Jurkat, Clone E6-1 (cell line): Measurements from ENCODE around the gene GOLGA1.
"Not testable (repeated sequence)": the region's sequence is repeated elsewhere in the genome, so short reads cannot be mapped to it uniquely, and the experiment has no call there.

Experiments
- DNase-seq: peaks from one replicate; pipeline ENCODE4 v3.0.0-alpha.2; 2011; ENCODE audit warnings: low read depth, low spot score
- H3K4me3 ChIP-seq: 2 replicates; pipeline ENCODE4 v1.5.1; 2011; ENCODE audit warnings: mild to moderate bottlenecking, low read length, control low read depth, moderate library complexity

GOLGA1 gene

DNA sequence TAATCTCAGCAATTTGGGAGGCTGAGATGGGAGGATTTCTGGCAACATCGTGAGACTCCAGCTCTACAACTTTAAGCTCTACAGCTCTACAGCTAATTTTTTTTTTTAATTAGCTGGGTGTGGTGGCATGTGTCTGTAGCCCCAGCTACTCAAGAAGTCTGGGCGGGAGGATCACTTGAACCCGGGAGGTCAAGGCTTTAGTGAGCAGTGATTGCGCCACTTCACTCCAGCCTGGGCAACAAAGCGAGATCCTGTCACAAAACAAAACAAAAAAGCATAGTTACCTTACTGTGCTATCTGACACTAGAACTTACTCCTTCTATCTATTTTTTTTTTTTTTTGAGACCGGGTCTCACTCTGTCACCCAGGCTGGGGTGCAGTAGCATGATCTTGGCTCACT, 93.9 kb downstream of the GOLGA1 start:
- no peak for DNase-seq
- no peak overlapping the region for H3K4me3 ChIP-seq

GRCh38 chr9:124846467-124846866, 94.4 kb downstream of the GOLGA1 start:
- not testable (repeated sequence) for DNase-seq, H3K4me3 ChIP-seq

DNA sequence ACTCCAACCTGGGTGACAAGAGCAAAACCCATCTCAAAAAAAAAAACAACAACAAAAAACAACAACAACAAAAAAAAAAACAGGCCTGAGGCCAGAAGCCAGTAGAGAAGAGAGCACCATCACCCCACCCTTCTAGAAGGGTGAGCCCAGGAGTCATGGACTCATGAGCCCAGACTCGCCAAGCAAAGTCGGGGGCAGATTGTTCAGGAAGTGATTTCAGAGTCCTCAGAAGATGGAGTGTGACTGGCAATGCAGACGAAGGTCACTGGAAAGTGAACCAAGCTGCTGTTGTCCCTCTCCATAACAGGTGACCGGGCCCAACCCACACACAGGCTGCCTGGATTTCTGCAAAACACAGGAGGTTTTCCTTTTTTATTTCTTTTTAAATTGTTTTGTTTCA, 96.6 kb downstream of the GOLGA1 start:
- H3K4me3 ChIP-seq, result no peak overlapping the region
- DNase-seq, result no peak

DNA sequence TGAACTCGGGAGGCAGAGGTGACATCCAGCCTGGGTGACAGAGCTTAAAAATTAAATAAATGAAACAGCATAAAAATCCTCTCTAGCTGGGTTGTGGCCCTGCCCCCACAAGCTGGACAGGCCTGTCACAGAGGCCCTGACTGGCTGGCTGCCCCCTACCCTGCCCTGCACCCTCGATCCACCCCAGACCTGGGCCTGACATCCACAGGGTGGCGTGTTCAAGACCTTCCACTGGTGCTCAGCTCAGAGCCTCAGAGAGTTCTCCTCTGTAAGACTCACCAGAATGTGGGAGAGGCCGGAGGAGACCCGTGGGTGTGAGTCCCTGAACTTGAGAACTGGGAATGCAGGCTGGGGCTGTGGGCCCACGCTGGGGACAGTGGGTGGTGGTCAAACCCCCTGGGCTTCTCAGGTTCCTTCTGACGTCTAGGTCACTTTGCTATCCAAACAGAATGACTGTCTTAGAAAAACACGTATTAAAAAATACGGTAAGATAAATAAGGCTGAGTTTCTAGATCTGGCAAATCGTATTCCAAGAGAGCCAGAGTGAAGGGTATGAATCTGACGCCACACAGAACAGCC, 97.3 kb downstream of the GOLGA1 start:
- no peak overlapping the region for H3K4me3 ChIP-seq
- DNase-seq, result no peak

DNA sequence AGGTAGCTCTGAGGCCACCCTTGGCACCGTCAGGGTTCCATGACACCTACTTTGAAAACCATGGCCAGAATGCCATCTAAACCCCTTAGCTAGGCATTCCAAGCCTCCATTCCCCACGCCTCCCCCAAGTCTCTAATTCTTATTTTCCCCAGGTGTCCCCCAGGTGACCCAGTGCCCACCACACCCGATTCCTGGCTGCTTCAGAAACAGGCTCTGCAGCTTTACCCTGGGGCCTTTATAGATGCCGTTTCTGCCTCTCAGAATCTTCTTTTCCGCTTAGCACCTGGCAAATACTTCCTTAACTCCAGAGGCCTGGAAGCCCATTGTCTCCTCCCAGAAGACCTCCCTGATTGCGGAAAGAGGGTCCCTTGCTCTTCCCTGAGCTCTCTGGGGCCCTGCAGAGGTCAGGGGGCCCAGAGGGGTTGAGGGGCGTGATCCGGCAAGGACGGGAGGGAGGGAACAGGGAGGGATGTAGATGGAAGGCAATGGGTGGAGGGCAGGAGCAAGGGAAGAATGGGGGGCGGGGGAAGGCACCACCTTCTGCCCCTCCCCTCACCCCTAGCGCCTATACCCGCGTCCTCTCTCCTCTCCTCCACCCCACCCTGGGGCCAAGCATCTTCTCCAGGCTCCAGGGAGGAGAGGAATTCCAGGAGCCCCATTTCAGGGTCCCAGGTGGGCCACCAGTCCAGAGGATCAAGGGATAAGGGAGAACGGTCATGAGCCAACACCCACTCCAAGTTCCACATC, 99.6 kb downstream of the GOLGA1 start:
- no peak overlapping the region for H3K4me3 ChIP-seq
- DNase-seq, result no peak

DNA sequence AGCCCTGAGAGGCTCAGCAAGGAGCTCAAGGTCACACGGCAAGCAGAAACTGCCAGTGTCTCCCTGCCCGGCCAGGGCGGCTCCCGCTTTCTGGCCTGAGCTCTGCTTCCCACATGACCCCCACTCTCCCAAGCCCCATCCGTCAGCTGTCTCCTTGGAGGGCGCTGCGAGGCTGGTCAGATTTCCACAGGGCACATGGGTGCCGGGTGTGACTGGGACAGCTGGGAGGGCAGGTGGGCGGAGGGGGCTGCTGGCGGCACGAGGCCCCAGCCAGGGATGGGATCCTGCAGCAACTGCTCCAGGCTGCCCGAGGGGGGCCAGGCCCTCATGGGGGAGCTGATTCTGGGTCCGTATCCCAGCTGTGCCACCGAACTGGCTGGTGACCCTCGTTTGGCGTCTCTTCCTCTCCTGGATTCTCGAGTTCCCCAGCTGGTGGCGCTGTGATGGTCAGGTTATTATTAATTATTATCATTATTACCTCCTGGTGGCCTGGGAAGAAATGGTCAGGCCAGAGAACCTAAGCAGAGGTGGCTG, 100.5 kb downstream of the GOLGA1 start:
- no peak for DNase-seq
- H3K4me3 ChIP-seq, result no peak overlapping the region

DNA sequence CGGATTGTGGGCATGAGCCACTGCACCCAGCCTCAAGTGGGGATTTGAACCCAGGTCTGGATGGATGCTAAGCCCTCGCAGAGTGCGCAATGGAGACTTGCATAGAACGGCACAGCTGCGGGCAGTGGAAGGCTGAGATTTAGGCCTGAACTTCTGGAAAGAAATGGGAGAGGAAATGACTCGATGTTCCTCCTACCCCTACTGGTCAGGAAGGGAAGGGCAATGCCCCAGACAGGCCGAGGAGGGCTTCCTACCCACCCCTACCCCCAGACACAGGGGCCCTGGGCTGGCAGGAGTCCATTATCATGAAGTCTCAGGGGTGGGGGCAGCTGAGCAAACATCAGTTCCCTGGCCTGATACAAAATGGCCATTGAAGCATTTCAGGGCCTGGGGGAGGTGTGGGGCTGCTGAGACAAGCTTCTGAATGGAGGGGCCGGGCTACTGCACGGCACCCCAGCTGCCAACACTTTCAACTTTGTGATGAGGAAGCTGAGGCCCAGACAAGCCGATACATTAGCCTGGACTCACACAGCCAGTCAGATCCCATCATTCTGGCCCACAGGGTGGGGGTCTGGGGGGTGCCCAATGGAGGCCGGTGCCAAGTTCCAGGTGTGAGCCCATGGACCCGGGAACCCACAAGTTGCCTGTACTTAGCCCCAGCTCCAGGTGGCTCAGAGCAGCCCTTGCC, 101.1 kb downstream of the GOLGA1 start:
- no peak for DNase-seq
- H3K4me3 ChIP-seq, result no peak overlapping the region

DNA sequence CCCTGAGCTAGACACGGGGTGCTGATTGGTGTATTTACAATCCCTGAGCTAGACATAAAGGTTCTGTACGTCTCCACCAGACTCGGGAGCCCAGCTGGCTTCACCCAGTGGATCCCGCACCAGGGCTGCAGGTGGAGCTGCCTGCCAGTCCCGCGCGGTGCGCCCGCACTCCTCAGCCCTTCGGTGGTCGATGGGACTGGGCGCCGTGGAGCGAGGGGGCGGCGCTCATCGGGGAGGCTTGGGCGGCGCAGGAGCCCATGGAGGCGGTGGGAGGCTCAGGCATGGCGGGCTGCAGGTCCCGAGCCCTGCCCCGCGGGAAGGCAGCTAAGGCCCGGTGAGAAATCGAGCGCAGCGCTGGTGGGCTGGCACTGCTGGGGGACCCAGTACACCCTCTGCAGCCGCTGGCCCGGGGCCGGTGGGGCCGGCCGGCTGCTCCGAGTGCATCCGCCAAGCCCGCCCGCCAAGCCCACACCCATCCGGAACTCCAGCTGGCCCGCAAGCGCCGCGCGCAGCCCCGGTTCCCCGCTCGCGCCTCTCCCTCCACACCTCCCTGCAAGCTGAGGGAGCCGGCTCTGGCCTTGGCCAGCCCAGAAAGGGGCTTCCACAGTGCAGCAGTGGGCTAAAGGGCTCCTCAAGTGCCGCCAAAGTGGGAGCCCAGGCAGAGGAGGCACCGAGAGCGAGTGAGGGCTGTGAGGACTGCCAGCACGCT, 102.2 kb downstream of the GOLGA1 start:
- not testable (repeated sequence) for H3K4me3 ChIP-seq, DNase-seq

- DNase-seq, H3K4me3 ChIP-seq: not testable (repeated sequence)
Observed at GRCh38 chr9:124838132-124838531, 102.8 kb downstream of the GOLGA1 start.

DNA sequence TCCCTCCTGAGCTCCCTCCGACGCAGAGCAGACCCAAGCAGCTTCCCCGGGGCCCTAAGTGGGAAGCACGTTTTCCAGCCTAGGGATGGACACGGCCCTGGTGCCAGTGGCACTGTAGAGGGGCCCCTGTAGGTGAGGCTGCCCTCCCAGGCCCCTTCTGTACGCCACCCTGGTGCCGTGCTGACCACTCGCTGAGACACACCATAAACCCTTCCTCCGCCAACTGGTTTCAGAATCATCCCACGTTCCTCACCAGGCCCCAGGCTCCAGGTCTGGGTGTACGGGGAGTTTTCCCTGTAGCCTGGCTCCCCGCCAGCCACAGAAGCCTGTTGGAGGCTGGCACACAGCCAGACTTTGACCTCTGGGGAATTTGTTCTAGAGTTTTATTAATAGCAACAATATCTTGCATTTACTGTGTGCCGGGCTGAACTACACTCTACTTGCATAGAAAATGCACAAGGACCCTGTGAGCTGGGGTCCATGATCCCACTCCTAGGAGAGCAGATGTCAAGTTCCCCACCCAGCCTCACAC, 105.8 kb downstream of the GOLGA1 start:
- no peak overlapping the region for H3K4me3 ChIP-seq
- DNase-seq, result no peak

- no peak for DNase-seq
- H3K4me3 ChIP-seq, result no peak overlapping the region
Observed at GRCh38 chr9:124834591-124834990, 106.3 kb downstream of the GOLGA1 start.

DNA sequence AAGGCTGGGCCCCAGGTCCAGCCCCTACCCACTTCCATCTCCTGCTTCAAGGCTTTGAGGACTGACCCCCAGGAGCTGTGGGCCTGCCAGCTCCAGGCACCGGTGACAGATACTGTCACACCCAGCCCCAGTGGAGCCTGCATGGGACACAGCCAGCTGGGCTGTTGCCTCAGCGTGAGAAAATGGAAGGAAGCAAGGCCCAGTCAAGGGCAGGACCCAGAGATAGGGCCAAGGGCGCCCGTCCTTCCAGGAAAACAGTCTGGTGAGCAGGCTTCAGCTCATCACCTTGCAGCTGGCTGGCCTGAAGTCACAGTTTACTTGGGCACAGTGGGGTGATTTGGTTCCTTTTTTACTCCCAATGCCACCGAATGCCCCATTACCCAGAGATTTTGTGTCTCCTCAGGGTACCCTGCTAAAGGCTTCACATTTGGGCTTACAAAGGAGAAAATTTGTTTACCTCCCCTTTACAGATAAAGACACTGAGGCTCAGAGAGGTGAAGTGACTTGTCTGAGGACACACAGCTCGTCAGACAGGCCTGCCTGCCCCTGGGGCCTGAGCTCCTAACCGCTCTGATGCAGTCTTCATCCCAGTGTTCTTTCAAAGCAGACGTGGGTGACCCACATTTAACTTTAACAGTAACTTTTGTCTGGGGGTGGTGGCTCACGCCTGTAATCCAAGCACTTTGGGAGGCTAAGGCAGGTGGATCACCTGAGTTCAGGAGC, 109.1 kb downstream of the GOLGA1 start:
- no peak overlapping the region for H3K4me3 ChIP-seq

DNA sequence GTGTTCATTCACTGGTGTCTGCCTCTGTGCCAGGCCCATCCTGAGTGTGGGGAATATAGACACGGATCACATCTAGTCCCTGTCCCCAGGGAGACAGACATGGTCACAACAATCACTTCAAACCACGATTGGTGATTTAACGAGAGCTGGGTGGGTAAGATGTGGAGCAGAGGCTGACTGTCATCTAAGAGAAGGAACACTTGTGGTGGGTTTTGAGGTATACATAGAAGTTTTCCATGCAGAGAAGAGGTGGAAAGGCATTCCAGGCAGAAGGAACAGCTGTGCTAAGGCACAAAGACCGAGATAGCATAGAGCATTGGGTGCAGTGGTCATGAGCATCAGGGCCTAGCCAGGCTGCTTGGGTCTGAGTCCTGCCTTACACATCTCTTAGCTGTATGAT, 110.3 kb downstream of the GOLGA1 start:
- no peak for DNase-seq
- no peak overlapping the region for H3K4me3 ChIP-seq

More for the DNA sequence above, 109.1 kb downstream of the GOLGA1 start:
- DNase-seq, result no peak

DNA sequence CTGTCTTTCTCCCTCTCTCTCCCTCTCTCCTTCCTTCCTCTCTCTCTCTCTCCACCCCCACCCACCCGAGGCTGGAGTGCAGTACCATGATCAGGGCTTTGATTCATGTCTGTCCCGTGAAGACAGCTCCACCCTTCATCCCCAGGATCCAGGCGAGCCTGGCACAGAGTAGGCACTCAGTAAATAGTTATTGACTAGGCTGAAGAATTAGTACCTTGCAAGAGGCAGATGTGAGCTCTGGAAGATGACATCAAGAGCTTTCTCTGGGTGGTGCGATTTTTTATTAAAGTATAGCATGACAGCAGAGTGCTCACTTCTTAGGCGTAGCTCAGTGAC, 111.6 kb downstream of the GOLGA1 start:
- no peak for DNase-seq
- no peak overlapping the region for H3K4me3 ChIP-seq

GRCh38 chr9:124828489-124829333, 112.2 kb downstream of the GOLGA1 start:
- no peak overlapping the region for H3K4me3 ChIP-seq

More at GRCh38 chr9:124828489-124829333, 112.2 kb downstream of the GOLGA1 start:
- no peak for DNase-seq
